Stimulated activated CD4-positive, alpha-beta T cell treated with anti-CD3 and anti-CD28 coated beads, TNF-alpha, amount 100 ng/mL, for 24 hours (primary cell): ENCODE results near the gene CD300LD.
"Not testable (repeated sequence)": the region's sequence is repeated elsewhere in the genome, so short reads cannot be mapped to it uniquely, and the experiment has no call there.

Experiments used
- DNase-seq, 3 experiments: peaks; one replicate each; pipeline ENCODE4 v3.0.0-alpha.2; 2020; ENCODE audit warnings: low read depth in 3 of 3

CD300LD gene

GRCh38 chr17:74592087-74592990, at the start of gene CD300LD:
CD300LD (minus strand) TSS chr17:74592283; CDS start chr17:74592202, 81 bp downstream.
- DNase-seq: no peak

- no peak for DNase-seq
These were observed 49.3 kb upstream of the CD300LD start for GRCh38 chr17:74641224-74641957.

GRCh38 chr17:74639704-74640151, 47.6 kb upstream of the CD300LD start:
- no peak for DNase-seq

- DNase-seq: no peak
These were observed 45.8 kb upstream of the CD300LD start for GRCh38 chr17:74637926-74638325.

- DNase-seq: no peak
These were observed 45.2 kb upstream of the CD300LD start for GRCh38 chr17:74637265-74637664.

- DNase-seq: not testable (repeated sequence)
These were observed 44.5 kb upstream of the CD300LD start for GRCh38 chr17:74636541-74637085.

- DNase-seq: no peak
These were observed 43.3 kb upstream of the CD300LD start for GRCh38 chr17:74635418-74635817.

- no peak for DNase-seq
These were observed 41.2 kb upstream of the CD300LD start for GRCh38 chr17:74633326-74633725.

- no peak for DNase-seq
These were observed 40.5 kb upstream of the CD300LD start for GRCh38 chr17:74632617-74633016.

GRCh38 chr17:74631468-74632450, 39.7 kb upstream of the CD300LD start:
- DNase-seq: no peak

- not testable (repeated sequence) for DNase-seq
These were observed 38.2 kb upstream of the CD300LD start for GRCh38 chr17:74630251-74630650.

- no peak for DNase-seq
These were observed 33.6 kb upstream of the CD300LD start for GRCh38 chr17:74625661-74626060.

GRCh38 chr17:74624131-74624530, 32.0 kb upstream of the CD300LD start:
- DNase-seq: no peak

- DNase-seq: no peak
These were observed 31.6 kb upstream of the CD300LD start, which contains the start of gene CD300E for GRCh38 chr17:74623693-74624093. CD300E (minus strand) TSS chr17:74623738; CDS start chr17:74623621, 117 bp downstream.

- no peak for DNase-seq
These were observed 27.1 kb upstream of the CD300LD start for GRCh38 chr17:74619077-74619673.

GRCh38 chr17:74618451-74618850, 26.4 kb upstream of the CD300LD start:
- DNase-seq: no peak

GRCh38 chr17:74616696-74617095, 24.6 kb upstream of the CD300LD start:
- DNase-seq: no peak

GRCh38 chr17:74612046-74612445, 20.0 kb upstream of the CD300LD start:
- DNase-seq: no peak

GRCh38 chr17:74610108-74610507, 18.0 kb upstream of the CD300LD start:
- DNase-seq: no peak

- DNase-seq: no peak
These were observed 16.4 kb upstream of the CD300LD start for GRCh38 chr17:74608511-74608910.

- DNase-seq: no peak
These were observed 15.1 kb upstream of the CD300LD start for GRCh38 chr17:74607221-74607620.
